ENCODE results near the gene ITGAV. TPM values are rescaled to one million over a fixed set of nuclear protein-coding genes. Genes with fewer than 3 reads are reported as not detected.
A peak's percentile ranks its signal among the peaks of the same experiment; 100 is the strongest.

ITGAV gene
- total and polyA plus RNA-seq, 2 of the 4 experiments (the other 2 are of a cell fraction), result 45.8 to 181 TPM

DNA sequence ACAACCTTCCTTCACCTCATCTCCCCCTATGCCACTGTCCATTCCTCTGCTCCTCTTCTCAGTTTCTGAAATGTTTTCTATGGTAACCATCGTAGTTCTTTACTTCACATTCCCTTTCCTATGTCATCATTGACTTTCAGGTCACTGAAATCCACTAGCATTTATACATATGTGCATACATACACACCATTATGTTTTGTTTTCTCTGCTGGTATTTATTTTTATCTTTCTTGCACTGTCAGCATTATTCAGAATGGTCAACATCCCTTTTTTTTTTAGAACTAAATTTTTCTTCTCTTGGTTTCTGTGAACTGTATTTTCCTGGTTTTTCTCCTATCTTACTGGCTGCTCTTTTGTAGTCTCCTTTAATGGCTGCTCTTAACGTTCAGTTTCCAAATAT is 33.2 kb downstream of the ITGAV start:
- Histone ChIP-seq H2BK120ac (ENCODE audit: low read depth, low read length) (no peak overlapping the region), H2AFZ (replicated peaks; ENCODE audit: low read length, poor library complexity) (no peak overlapping the region), H2BK15ac (ENCODE audit: low read depth, low read length) (no peak overlapping the region), H3K18ac (ENCODE audit: low read depth, low read length) (no peak overlapping the region), H3K14ac (replicated peaks; ENCODE audit: low read depth, low read length) (no peak overlapping the region), H2BK20ac (ENCODE audit: low read depth, low read length) (no peak overlapping the region), H4K5ac (ENCODE audit: low read depth, low read length) (no peak overlapping the region), H4K20me1 (ENCODE audit: insufficient read depth, low read length) (no peaks in the 10 kb centered on the region), H3K27me3 (ENCODE audit: control insufficient read depth, insufficient read depth, low read length) (no peaks in the 10 kb centered on the region), H3K4me1 (ENCODE audit: control insufficient read depth, insufficient read depth, low read length) (no peaks in the 10 kb centered on the region), H4K8ac (ENCODE audit: low read depth in 2 of 2, low read length in 2 of 2) (no peak overlapping the region), H3K4ac (ENCODE audit: low read depth, low read length) (no peak overlapping the region), H3K4me2 (ENCODE audit: low read depth, low read length) (no peak overlapping the region), H4K91ac (ENCODE audit: insufficient read depth, low read depth, low read length) (no peak overlapping the region), H3K36me3 (ENCODE audit: control insufficient read depth, insufficient read depth, low read length) (peaks cover 17% of the 10 kb centered on the region), H2AK9ac (replicated peaks; ENCODE audit: low read depth, low read length, poor library complexity) (no peak overlapping the region), H2AK5ac (ENCODE audit: low read depth, low read length) (no peak overlapping the region), H3K27ac (ENCODE audit: insufficient read depth, low read length) (no peak overlapping the region), H3K9me3 (ENCODE audit: control insufficient read depth, insufficient read depth, low read length) (no peaks in the 10 kb centered on the region), H3K56ac (ENCODE audit: extremely low read depth, insufficient read depth, low read length) (no peak overlapping the region), H2BK5ac (ENCODE audit: low read depth, low read length, poor library complexity, severe bottlenecking) (no peak overlapping the region), H3K23ac (ENCODE audit: low read depth, low read length) (no peak overlapping the region), H3K9me1 (ENCODE audit: insufficient read depth, low read length) (no peaks in the 10 kb centered on the region), H3K4me3 (ENCODE audit: insufficient read depth, low read depth, low read length) (no peak overlapping the region), H3K79me1 (ENCODE audit: low read depth in 1 of 2, low read length in 2 of 2) (peaks cover 8 to 9% of the 10 kb centered on the region in 2 experiments), H3K9ac (ENCODE audit: low read depth, low read length) (no peak overlapping the region)
- DNase-seq (no peak), ATAC-seq (ENCODE audit: low read depth) (no peak)
- no CpG with 5 or more reads among the region's 2 CpGs for WGBS, 2 experiments (ENCODE audit: extremely low coverage in 2 of 2, insufficient read length in 1 of 2)
- TF ChIP-seq, protein P1, sequence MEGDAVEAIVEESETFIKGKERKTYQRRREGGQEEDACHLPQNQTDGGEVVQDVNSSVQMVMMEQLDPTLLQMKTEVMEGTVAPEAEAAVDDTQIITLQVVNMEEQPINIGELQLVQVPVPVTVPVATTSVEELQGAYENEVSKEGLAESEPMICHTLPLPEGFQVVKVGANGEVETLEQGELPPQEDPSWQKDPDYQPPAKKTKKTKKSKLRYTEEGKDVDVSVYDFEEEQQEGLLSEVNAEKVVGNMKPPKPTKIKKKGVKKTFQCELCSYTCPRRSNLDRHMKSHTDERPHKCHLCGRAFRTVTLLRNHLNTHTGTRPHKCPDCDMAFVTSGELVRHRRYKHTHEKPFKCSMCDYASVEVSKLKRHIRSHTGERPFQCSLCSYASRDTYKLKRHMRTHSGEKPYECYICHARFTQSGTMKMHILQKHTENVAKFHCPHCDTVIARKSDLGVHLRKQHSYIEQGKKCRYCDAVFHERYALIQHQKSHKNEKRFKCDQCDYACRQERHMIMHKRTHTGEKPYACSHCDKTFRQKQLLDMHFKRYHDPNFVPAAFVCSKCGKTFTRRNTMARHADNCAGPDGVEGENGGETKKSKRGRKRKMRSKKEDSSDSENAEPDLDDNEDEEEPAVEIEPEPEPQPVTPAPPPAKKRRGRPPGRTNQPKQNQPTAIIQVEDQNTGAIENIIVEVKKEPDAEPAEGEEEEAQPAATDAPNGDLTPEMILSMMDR (conservative IDR thresholded peaks at IDR 0.05; ENCODE audit: low read depth, low read length), result no peak
- TF ChIP-seq RCOR1 (IDR thresholded peaks at IDR 0.05; ENCODE audit: insufficient replicate concordance, low read length), result no peak
- no peak for TF ChIP-seq CEBPB (IDR thresholded peaks at IDR 0.05; ENCODE audit: low read depth, low read length)
- no peak for TF ChIP-seq MAZ (IDR thresholded peaks at IDR 0.05; ENCODE audit: borderline replicate concordance, low read depth, low read length)
- peak; percentile 99 for TF ChIP-seq MAFK (IDR thresholded peaks at IDR 0.05; ENCODE audit: low read depth, low read length)
- ChIA-PET POLR2A (ENCODE audit: unreplicated experiment) (no interaction called here), CTCF (interaction anchor here (0.6 kb wide), 1 partner anchor 65 kb away, joined by 3 read pairs; no protein-coding TSS in a partner anchor)
- in situ Hi-C loops (cut with MboI; ENCODE audit: low sequenced_read_pairs), result no loop called here
- intact Hi-C loops (cut with micrococcal nuclease), result no loop called here
- dilution Hi-C loops (cut with HindIII; ENCODE audit: low sequenced_read_pairs, unreplicated experiment), result no loop called here
- no TSS peak for BruUV-seq (replicated peaks)
